MM.1S (cell line): ENCODE results near the gene SURF1.

Source experiments
- DNase-seq: peaks from one replicate; pipeline ENCODE4 v3.0.0-alpha.2; 2015
- H2AFZ ChIP-seq: fragments of 300-600 bp; sonication (generic); 2 replicates; pipeline ENCODE4 v1.6.0; 2016; ENCODE audit warnings: antibody characterized with exemption, low read length
- H3F3A ChIP-seq: fragments of 300-600 bp; sonication (generic); 2 replicates; pipeline ENCODE4 v1.6.1; 2016; ENCODE audit warnings: mild to moderate bottlenecking, antibody characterized with exemption, low read length, moderate library complexity, mixed read lengths; ENCODE audit not compliant: insufficient read depth
- H3K27ac ChIP-seq: fragments of 300-600 bp; sonication (generic); 2 replicates; pipeline ENCODE4 v1.5.1; 2016; ENCODE audit warnings: mild to moderate bottlenecking, low read length
- H3K27me3 ChIP-seq: fragments of 300-600 bp; sonication (generic); replicated peaks from 2 replicates; pipeline ENCODE4 v1.6.0; 2016; ENCODE audit warnings: low read length; ENCODE audit not compliant: insufficient read depth
- H3K36me3 ChIP-seq: fragments of 300-600 bp; sonication (generic); replicated peaks from 2 replicates; pipeline ENCODE4 v1.6.1; 2016; ENCODE audit warnings: mild to moderate bottlenecking, low read length, mixed read lengths; ENCODE audit not compliant: insufficient read depth
- H3K4me1 ChIP-seq: fragments of 300-600 bp; sonication (generic); 2 replicates; pipeline ENCODE4 v1.6.1; 2016; ENCODE audit warnings: low read length, mixed read lengths
- H3K4me2 ChIP-seq: fragments of 300-600 bp; sonication (generic); 2 replicates; pipeline ENCODE4 v1.6.0; 2016; ENCODE audit warnings: low read depth, low read length
- H3K4me3 ChIP-seq: fragments of 300-600 bp; sonication (generic); 2 replicates; pipeline ENCODE4 v1.5.1; 2016; ENCODE audit warnings: low read length, mixed read lengths
- H3K79me2 ChIP-seq: fragments of 300-600 bp; sonication (generic); 2 replicates; pipeline ENCODE4 v1.6.1; 2016; ENCODE audit warnings: mixed run types, low read length, mixed read lengths
- H3K9ac ChIP-seq: fragments of 300-600 bp; sonication (generic); 2 replicates; pipeline ENCODE4 v1.6.1; 2016; ENCODE audit warnings: low read length, mixed read lengths
- H3K9me2 ChIP-seq: fragments of 300-600 bp; sonication (generic); replicated peaks from 2 replicates; pipeline ENCODE4 v1.6.1; 2016; ENCODE audit warnings: mild to moderate bottlenecking, low read length, mixed read lengths; ENCODE audit not compliant: insufficient read depth
- H3K9me3 ChIP-seq: fragments of 300-600 bp; sonication (generic); replicated peaks from 2 replicates; pipeline ENCODE4 v1.6.1; 2016; ENCODE audit warnings: mild to moderate bottlenecking, low read length, mixed read lengths; ENCODE audit not compliant: insufficient read depth
- H4K20me1 ChIP-seq: fragments of 300-600 bp; sonication (generic); 2 replicates; pipeline ENCODE4 v1.6.1; 2016; ENCODE audit warnings: mild to moderate bottlenecking, low read length, moderate library complexity, mixed read lengths; ENCODE audit not compliant: insufficient read depth
- EZH2 ChIP-seq: fragments of 300-600 bp; sonication (generic); optimal IDR thresholded peaks from 2 replicates; pipeline ENCODE3; 2017; ENCODE audit warnings: low read depth, mild to moderate bottlenecking, antibody characterized with exemption, low read length, mixed read lengths
- EZH2phosphoT487 ChIP-seq: fragments of 300-600 bp; sonication (generic); IDR thresholded peaks from 2 replicates; pipeline ENCODE4 v1.6.1; 2018; ENCODE audit warnings: antibody characterized with exemption, low read length
- TF ChIP-seq, protein P1 (sequence below): fragments of 300-600 bp; sonication (generic); IDR thresholded peaks from 2 replicates; pipeline ENCODE4 v1.5.1; 2016; ENCODE audit warnings: antibody characterized with exemption, low read length, mixed read lengths

SURF1 gene

DNA sequence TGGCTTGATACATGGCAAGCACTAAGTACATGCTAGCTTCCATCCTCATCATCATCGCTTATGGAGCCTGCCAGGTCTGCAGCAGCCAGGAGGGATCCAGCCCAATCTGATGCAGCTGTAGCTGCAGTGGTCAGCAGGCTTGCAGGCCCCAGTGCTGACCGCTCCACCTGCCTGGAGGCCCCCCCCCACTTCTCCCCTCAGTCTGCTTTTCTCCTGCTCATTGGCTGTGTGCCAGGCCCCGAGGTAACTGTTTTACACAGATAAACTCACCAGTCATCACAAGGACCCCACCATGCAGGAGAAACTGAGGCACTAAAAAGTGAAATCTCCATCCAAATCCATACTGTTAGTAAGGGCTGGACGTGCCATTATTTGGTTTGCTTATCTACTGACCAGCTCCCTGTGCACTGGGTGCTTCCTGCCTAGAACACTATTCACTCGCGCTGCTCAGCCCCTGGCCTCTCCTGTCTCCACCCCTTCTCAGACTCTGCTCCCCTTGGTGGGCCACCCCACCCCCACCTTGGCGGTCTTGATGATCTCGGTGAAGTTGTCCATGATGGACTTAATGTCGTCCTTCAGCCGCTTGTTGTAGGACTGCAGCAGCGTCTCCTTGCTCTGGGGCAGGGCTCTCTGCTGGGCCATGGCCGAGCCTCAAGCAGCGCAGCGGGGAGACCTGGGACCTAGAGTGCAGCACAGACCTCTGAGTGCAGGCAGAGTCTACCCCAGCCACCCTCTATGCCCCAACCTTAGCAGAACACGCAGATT lies 10.1 kb downstream of the SURF1 start:
- H3K9ac ChIP-seq, result peak overlapping the region; percentile 84; the same call in 1 of the 2 replicates
- H3K27ac ChIP-seq, result no peak overlapping the region
- peaks cover 17% of the 10 kb centered on the region for H3K36me3 ChIP-seq
- H3K4me1 ChIP-seq, result peaks cover 17% of the 10 kb centered on the region; the same call in 1 of the 2 replicates
- H2AFZ ChIP-seq, result no peak overlapping the region
- H3K27me3 ChIP-seq, result no peaks in the 10 kb centered on the region
- peaks cover 58% of the 10 kb centered on the region for H3K79me2 ChIP-seq
- TF ChIP-seq EZH2phosphoT487, result no peak
- TF ChIP-seq, protein P1, sequence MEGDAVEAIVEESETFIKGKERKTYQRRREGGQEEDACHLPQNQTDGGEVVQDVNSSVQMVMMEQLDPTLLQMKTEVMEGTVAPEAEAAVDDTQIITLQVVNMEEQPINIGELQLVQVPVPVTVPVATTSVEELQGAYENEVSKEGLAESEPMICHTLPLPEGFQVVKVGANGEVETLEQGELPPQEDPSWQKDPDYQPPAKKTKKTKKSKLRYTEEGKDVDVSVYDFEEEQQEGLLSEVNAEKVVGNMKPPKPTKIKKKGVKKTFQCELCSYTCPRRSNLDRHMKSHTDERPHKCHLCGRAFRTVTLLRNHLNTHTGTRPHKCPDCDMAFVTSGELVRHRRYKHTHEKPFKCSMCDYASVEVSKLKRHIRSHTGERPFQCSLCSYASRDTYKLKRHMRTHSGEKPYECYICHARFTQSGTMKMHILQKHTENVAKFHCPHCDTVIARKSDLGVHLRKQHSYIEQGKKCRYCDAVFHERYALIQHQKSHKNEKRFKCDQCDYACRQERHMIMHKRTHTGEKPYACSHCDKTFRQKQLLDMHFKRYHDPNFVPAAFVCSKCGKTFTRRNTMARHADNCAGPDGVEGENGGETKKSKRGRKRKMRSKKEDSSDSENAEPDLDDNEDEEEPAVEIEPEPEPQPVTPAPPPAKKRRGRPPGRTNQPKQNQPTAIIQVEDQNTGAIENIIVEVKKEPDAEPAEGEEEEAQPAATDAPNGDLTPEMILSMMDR, result no peak
- H3K4me3 ChIP-seq, result peak overlapping the region; percentile 97
- peak overlapping the region; percentile 88 for H3K4me2 ChIP-seq
- no peaks in the 10 kb centered on the region for H3K9me2 ChIP-seq
- peaks cover 32% of the 10 kb centered on the region for H3F3A ChIP-seq
- DNase-seq, result no peak
- no peaks in the 10 kb centered on the region for H3K9me3 ChIP-seq
- peaks cover 4% of the 10 kb centered on the region; the same call in 1 of the 2 replicates for H4K20me1 ChIP-seq

DNA sequence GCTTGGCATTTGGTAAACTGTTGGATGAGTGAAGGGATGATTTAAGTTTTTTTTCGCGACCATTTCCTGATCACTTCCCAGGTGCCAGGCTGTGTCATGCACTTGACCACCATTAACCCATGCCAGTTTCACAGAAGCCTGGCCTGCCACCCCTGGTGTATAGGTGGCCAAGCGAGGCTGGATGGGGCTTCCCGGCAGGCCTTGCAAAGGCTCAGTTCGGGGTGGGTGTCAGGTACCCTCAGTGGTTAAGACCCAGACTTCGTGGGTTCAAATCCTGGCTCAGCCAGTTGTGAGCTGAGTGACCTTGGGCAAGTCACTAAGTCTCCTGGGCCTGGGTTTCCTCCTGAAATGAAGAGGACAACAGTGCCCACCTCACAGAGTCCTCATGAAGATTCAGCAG lies 10.7 kb downstream of the SURF1 start:
- H3K4me2 ChIP-seq, result no peak overlapping the region
- peaks cover 4% of the 10 kb centered on the region; the same call in 1 of the 2 replicates for H4K20me1 ChIP-seq
- peaks cover 12% of the 10 kb centered on the region for H3K36me3 ChIP-seq
- TF ChIP-seq, protein P1, result no peak
- H3F3A ChIP-seq, result peaks cover 26% of the 10 kb centered on the region
- H3K79me2 ChIP-seq, result peaks cover 54% of the 10 kb centered on the region
- H3K27me3 ChIP-seq, result no peaks in the 10 kb centered on the region
- no peaks in the 10 kb centered on the region for H3K9me2 ChIP-seq
- H3K9ac ChIP-seq, result no peak overlapping the region
- no peak overlapping the region for H3K27ac ChIP-seq
- H3K4me3 ChIP-seq, result no peak overlapping the region
- H3K9me3 ChIP-seq, result no peaks in the 10 kb centered on the region
- DNase-seq, result no peak
- peaks cover 17% of the 10 kb centered on the region; the same call in 1 of the 2 replicates for H3K4me1 ChIP-seq
- no peak overlapping the region for H2AFZ ChIP-seq

DNA sequence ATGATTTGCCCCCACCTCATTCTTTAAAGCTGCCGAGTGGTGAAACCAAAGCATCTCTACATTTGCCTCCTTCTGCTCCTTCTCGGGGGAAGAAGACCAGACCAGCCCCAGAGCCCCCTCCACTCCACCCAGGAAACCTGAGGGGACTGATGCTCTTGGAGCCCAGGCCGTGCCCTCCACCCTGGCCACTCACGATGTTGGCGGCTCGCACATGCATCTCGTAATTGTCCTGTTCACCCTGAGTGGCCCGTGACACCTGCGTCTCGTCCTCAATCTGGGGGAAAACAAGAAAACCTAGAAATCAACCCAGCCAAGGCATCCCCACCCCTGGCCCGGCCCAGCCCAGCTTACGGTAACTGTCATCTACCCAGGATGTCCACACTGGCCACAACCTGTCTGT lies 11.3 kb downstream of the SURF1 start:
- peaks cover 17% of the 10 kb centered on the region; the same call in 1 of the 2 replicates for H3K4me1 ChIP-seq
- no peak for DNase-seq
- no peaks in the 10 kb centered on the region; the same call in 1 of the 2 replicates for H4K20me1 ChIP-seq
- H3K4me2 ChIP-seq, result no peak overlapping the region
- H3K27ac ChIP-seq, result no peak overlapping the region
- H2AFZ ChIP-seq, result no peak overlapping the region
- H3K9me2 ChIP-seq, result no peaks in the 10 kb centered on the region
- TF ChIP-seq EZH2phosphoT487, result no peak
- TF ChIP-seq, protein P1, result no peak
- no peak for TF ChIP-seq EZH2
- no peaks in the 10 kb centered on the region for H3K9me3 ChIP-seq
- peaks cover 20% of the 10 kb centered on the region for H3F3A ChIP-seq
- H3K79me2 ChIP-seq, result peaks cover 48% of the 10 kb centered on the region
- H3K9ac ChIP-seq, result no peak overlapping the region
- H3K27me3 ChIP-seq, result no peaks in the 10 kb centered on the region
- H3K4me3 ChIP-seq, result no peak overlapping the region
- H3K36me3 ChIP-seq, result peaks cover 6% of the 10 kb centered on the region; the same call in 1 of the 2 replicates
